NCI-H2107 treated with DMSO at 0.1 percent for 48 hours (cell line): ENCODE results near the gene MORF4L2.

Experiments
- DNase-seq: peaks from one replicate; lab custom pipeline; 2025; ENCODE audit not compliant: unreplicated experiment; lab: John Stamatoyannopoulos, UW

MORF4L2 gene, protein sequence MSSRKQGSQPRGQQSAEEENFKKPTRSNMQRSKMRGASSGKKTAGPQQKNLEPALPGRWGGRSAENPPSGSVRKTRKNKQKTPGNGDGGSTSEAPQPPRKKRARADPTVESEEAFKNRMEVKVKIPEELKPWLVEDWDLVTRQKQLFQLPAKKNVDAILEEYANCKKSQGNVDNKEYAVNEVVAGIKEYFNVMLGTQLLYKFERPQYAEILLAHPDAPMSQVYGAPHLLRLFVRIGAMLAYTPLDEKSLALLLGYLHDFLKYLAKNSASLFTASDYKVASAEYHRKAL

DNA sequence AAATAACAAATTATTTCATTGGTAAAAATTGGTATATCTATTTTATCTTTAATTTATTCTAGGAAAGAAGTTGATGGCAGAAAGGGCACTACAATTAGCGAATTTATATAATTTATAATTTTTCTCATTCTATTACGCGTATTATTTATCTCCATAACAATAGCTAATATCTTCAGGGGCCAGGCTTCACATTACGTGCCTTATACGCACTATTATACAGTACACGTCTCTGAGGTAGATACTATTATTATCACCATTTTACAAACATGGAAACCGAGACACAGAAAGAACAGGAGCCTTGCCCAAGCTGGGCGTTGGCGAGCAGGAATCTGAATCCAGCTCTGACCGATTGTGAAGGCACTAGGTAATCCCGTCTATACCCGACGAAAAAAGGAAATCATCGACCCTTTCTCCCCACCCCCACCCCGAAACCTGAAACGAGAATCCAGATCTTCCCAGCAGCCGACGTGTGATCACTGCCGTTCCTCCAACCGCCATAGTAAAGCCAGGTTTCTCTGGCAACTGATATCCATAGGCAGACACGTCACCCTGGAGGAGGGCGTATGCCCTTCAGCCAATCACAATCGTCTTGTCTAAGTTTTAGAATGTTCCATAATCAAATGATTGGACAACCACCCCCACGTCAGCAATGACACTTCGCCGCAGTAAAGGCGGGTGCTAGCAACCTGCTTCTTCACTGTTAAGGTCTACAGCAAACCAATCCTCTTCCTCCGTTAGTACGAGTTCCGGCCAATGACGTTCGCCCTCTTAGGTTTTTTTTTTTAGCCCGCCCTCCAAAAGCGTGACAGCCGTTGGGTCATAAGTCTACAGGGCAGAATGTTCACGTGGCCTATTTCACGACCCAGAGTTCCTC lies at the start of gene MORF4L2:
MORF4L2 (minus strand) TSS at position 501 of the 874 bp plus-strand sequence. CDS start 9,672 bp downstream, outside the sequence.
- DNase-seq, result peak; percentile 97

DNA sequence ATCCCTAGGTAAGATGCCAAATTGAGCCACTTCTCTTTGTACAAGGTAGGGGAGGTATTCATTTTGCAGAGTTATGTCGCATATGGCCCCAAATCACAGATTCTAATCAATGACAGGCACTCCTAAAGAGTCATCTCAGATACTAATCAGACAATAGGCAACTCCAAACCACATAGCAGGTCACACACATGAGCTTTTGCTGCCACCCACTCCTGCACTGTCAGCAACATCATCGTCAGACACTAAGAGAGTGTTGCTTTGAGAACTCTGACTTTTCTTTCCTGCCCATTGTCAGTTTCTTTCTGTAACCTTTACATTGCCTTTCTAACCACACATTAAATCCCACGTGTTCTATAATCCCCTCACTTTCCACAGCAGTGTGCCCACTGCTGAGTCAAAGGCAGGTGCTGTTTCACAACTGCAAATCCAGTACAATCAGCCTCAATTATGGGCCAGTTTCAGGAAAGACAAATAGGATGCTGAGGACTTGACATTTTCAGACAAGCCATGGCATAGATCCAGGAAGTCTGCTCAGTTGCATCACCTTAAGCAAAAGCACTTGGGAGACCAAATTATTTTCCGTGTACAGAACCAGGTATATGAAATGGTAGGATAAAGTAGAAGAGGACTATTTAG lies 47.7 kb upstream of the MORF4L2 start:
- DNase-seq, result peak; percentile 12

DNA sequence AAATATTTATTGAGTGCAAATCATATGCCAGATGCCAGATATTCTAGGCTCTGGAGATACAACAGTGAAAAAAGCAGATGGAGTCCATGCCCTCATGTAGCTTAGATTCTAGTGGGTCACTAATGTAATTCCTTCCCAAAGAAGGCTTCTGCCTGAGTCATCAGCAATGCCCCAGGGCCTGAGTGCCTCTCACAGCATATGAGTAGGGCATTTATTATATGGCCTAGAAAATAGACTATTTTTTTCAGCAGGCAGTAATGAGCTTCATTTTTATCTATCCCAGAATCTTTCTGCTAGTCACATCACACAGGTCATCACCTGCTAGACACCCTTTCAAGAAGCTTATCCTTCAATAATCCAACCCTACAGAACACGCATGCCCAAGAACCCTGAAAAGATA lies 46.5 kb upstream of the MORF4L2 start:
- DNase-seq, result no peak

DNA sequence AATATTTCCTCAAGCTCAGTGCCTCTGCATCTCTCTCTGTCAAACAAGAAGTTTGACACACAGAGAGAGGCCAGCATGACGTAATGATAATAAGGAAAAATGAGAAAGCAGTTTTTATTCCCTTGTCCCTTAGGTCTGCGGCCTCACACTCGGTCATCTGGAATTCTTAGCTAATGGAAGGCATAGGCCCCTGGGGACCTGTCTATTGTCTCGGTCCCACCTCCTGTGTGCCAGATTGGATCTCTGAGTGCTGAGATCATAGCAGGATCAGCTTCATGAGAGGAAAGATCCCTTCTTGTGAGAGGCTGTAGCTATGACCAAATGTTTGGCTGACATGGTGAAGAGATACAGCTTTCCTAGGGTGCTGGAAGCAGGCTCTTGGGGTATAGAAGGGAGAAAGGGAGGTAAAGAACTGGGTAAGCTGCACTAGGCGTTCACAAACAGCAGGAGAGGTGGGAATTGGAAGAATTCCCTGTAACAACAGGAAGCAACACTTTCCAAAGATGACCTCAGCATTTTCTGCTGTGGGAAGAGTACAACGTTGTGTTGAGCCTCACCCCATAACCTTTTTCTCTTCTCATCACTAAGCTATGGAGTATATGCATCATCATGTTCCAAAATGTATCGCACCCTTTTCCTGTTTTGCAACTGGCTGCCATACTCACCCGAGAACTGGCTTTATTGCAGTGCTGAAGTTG lies 44.4 kb upstream of the MORF4L2 start:
- DNase-seq, result peak; percentile 56

DNA sequence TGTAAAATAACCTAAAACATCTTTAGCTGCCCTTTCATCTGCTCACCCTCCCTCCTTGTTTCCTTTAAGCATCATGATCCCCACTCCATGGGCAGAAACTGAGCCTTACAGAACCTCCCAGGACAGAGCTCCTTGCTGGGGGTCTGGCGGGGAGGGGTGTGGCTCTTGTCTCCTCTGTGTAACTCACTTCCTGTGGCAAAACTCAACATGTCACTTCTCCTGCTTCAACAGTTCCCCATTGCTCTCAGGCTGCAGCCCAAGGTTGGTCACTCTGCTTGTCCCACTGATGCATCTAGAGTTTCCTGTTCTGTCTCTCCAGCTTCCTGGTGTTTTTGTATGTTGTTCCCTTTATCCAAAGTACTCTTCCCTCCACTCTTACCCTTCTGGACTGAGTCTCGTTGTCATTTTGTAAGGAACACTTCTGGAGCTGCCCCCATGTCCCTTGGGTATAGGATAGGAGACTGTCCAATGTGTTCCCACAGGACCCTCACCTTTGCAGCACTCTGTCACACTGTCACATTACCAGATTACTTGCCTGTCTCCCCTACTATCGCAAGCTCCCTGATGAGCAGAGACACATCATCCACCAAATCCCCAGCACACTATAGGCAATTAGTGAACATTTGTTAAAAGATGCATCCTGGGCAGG lies 43.8 kb upstream of the MORF4L2 start:
- DNase-seq, result no peak

DNA sequence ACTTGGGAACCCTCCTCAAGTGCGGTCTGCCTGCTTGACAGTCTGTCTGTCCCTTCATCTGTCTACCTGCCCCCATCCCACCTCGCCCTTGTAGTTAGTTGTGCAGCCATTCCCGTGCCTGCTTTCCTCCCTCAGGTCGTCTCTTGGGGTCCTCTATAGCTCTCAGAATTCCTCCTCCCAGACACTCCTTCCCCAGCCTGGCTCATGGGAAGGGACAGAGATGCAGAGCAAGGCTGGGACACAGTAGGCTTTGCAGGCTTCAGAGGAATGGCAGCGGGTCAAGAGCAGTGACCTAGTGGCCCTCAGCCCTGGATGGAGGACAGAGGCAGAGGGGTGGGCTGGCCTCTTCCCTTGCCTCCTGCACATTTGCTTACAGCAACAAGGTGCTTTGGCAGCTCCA lies 42.5 kb upstream of the MORF4L2 start:
- no peak for DNase-seq

DNA sequence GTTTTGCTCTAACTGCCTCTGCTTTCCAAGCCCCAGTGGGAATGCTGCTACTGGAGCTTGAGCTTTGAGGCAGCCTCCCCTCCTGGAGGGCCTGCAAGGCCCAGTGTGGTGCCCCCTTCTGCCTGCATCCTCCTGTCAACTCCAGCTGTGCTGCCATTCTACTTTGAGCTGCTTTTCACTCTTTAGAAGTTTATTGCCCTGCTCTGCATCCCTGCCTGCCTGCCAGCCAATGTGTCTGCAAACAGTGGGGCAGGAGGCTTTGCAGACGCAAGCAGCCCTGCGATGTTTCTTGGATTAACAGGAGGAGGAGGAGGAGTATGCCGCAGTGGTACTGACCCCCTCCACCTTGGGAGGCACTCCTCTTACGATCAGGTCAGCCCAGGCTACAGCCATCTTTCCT lies 40.6 kb upstream of the MORF4L2 start:
- DNase-seq, result no peak

DNA sequence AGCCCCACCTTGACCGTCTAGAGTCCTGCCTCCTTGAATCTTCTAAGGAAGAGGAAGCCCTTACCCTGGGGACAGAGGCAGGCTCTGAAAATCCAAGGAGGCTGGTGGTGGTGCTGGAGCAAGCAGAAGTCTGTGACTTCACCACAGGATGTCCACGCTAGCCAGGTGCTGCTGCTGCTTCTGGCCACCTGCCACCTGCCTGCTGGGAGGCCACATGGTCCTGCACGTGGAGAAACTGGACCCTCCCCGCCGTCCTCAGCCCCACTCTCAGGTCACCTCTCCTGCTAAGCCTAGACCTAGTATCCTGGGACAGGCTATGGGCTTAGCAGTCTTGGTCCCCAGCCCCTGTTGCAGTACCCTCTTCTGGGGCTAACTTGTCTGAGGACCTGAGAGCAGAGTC lies 40.0 kb upstream of the MORF4L2 start:
- peak; percentile 2 for DNase-seq

DNA sequence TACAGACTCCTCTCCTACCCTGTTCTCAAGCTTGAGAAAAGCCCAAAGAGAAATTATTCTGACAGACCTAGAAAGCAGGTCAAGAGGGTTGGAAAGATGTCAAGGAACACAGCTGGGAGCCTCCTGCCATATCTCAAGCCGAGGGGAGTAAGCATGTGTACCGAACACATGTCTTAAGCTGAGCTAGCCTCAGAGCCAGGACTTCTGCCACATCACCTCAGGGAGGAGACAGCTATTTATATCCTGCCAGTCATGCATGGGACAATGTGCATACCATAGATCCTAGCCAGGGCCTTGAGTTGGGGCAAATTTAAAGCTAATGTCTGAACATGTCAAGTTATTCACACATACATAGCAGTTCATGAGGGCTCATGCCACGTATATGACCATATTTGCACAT lies 36.0 kb upstream of the MORF4L2 start:
- no peak for DNase-seq

DNA sequence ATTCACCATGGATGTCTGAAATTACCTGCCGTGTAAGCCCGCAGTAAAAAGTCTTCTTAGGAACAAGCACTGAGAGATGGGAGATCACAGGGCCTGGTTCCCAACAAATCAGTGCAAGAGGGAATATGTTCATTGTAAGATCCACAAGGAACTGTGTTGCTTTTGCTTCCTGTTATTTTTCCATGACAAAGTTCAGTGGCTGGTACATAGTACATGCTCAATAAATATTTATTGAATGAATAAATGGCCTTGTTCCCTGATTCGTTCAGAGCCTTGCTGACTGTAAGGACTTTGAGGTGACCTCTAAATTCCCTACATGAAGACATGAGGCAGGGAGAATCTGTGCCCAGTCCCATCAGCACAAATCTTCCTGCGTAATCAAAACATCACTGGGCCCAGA lies 31.6 kb upstream of the MORF4L2 start:
- no peak for DNase-seq

DNA sequence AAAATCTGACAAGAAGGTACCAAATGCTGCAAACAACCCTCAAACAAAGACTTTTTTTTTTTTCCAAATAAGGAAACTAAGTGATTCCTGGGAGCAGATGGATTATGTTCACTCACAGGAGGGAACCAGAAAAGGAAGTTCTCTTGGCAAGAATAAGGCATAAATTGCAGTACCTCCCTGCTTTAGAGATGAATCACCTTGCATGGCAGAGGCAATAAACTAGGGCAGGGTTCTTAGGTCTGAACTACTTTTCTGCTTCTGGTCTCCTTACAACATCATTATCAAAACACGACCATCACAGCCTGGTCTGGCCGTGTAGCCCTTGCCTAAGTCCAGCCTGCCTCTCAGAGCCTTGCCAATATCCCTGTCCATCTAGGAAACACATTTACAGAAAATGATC lies 30.5 kb upstream of the MORF4L2 start:
- no peak for DNase-seq

DNA sequence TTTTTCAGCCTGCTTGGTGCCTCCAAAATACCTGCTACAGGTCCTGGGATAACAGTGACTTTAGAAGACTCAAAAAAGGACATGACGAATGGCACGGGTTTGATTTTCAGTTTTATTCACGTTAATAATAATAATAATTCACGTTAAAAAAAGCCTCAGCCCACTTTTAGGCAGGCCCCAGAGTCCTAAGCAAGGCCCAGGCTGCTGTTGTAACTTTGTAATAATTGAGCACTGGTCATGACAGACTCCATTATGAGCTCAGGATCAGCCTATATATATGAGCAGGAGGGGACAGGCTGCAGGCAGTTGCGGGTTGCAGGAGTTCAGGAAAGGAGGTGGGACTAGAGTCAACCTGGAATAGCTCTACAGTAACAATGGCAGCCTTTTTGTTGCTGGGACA lies 24.1 kb upstream of the MORF4L2 start, which contains the start of gene TMEM31:
TMEM31 (plus strand) TSS at position 301 of the 400 bp plus-strand sequence. CDS start 1,350 bp downstream, outside the sequence.
- DNase-seq, result no peak

DNA sequence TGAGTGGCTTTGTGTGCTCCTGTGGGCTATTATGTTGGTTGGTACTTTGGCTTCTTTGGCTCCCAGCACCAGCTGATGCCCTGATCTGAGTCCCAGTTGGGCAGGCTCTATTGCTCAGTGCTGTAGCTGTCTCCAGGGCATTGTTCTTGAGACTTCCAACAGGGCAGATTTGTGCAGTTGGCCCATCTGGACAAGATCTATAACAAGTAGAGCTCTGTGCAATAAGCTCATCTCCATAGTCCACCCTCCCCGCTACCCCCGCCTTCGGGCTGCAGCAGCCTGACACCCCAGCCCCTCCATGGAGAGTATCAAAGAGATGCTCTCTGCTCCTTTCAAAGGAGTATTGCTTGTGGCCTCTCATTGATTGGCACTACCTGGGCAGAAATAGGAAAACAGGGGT lies 18.4 kb upstream of the MORF4L2 start:
- DNase-seq, result no peak

DNA sequence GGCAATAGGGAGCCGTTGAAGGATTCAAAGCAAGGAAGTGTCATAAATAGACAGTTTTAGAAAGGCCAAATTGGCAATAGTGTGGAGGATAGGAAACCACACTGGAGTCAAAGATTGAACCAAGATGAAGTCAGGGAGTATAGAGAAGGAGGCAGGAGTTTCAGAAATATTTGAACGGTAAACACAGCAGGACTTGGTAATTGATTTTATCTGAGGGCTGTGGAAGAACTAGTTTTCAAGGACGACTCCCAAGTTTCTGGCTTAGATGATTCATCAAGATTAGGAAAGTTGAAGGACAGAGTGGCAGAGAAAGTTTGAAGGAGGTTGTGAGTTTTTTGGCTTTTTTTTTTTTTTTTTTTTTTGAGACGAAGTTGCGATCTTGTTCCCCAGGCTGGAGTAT lies 12.7 kb upstream of the MORF4L2 start:
- no peak for DNase-seq

DNA sequence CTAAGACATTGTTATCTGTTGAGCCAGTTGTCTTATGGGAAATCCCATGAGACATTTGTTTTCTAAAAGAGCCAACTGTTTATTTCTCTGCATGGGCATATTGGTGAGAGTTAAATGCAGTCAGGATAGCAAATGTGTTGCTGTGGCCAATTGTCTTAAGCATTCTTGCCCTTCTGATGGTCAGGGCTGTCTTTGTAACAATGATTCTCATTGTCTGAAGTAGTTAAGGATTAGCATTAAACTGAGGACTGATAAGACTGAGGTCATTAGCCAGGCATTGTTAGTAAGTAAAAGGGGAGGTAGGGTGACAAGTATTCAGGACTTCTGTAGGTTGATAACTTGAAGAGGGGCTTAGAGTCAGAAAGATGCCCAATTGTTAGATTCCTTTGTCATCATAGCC lies 11.2 kb upstream of the MORF4L2 start:
- no peak for DNase-seq

DNA sequence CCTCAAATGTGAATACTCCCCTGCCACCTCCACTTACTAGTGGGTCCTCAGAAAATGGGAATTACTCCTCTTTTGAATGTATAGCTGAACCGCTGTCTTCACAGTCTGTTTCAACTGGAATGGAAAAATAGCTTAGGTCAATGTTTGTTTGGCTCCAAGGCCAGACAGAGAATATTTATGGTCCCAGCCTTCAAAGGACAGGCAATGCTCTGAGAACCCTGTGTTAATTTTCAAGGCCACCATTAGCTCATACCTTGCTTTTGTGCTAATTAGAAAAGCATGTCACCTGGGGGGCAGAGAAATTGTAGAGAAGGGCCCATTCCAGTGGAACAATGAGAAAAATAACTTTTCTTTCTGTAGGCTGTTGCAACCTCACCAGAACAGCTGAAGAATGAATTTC lies 4.6 kb upstream of the MORF4L2 start:
- DNase-seq, result no peak

DNA sequence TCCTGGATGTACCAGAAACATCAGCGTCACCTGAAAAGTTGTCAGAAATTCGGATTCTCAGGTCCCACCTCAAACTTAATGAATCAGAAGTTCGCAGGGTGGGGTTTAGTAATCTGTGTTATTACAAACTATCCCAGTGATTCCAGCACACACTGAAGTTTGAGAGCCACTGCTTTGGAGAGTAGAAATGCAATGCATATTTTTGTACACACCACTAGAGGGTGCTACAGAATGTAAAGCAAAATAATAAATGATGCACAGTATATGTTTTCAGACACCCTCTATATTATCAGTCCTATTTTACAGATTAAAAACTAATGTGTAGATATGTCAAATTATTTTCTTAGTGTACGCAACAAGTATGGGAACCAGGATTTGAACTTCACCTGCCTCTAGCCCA lies 2.4 kb upstream of the MORF4L2 start:
- DNase-seq, result peak; percentile 65

DNA sequence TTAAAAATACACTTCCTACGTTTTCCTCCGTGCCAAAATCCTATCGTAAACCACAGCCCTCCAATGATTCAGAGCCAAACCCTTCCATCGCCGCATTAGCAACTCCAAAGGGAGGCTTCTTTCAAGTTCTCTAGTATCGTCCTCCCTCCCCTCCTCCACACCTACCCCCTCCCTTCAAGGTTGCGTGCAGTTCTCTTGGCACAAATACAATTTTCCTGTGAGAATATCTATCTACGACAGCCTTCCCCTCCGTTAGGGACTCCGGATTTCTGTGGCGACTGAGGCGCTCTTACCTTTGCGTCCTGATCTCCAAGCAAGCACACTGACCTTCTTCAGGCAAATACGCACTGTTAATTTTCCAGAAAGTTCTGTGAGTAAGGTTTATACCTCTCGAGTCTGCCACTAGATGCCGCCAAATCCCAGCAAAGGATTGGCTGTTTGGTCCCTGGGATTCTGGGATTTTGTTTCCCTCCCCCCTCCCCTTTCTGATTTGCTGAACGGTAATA lies 1.2 kb upstream of the MORF4L2 start:
- DNase-seq, result peak; percentile 85

DNA sequence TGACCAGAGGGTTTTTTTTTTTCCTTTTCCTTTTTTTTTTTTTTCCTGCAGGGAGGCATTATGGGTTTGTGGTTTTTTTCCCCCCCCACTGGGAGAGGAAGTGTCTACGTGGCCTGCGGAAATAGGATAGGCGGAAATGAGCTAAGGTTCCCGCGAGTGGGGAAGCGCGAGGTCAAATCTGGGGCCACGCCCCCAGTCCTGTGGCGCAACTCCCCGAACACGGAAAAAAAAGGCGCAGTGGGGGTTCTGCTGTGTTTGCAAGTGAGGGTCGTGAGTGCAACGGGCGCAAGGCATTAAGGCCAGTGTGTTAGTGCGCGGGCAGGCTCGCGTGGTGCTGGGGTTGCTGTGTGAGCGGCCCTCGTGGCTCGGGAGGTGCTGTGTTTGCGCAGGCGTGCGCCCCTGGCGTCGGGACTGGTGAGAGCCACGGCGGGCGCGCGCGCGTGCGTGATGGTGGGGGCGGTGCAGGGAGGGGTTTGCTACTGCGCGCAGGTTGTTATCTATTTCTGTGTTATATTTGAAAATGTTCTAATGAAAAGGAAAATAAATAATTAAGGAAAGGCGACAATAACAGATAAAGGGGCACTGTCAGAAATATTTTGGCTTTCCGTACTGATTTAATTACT lies 685 bp upstream of the MORF4L2 start:
- DNase-seq, result peak; percentile 77

DNA sequence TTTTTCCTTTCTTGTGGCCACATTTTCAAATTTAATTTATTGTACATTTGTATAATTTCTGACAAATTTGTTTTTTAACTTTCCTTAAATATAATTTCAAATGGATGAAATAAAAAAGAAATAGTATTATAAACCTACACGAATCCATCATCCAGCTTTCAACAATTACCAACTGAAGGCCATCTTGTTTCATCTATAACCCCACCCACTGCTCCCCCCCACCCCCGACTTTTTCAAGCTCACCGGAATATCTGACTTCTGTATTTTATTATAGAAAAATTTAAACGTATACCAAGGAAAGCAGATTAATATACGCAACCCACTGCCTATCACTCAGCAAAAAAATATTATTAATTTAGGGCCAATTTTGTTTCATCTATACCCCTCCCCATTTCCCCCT lies 1.1 kb downstream of the MORF4L2 start:
- DNase-seq, result no peak
